ENCODE measurements around the gene ANKRD12. TPM values are rescaled to one million over a fixed set of nuclear protein-coding genes. Genes with fewer than 3 reads are reported as not detected.

Gene ANKRD12
- total RNA-seq, 1 experiment from 2014 or later, result 23.5 TPM

DNA sequence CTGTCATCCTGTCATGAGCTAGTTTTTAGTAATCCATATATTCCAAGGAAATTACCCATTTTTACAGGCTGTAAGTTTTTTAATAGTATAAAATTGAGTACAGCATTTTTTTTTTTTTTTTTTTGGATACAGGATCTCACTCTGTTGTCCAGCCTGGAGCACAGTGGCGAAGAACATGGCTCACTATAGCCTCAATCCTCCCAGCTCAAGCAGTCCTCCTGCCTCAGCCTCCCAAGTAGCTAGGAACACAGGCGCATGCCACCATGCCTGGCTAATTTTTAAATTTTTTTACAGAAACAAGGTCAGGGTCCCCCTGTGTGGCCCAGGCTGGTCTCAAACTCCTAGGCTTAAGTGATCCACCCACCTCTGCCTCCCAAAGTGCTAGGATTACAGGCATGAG is 56.5 kb downstream of the ANKRD12 start:
- H3K9me3 ChIP-seq (ENCODE audit: control insufficient read depth in 1 of 2, insufficient read depth in 1 of 2, low read depth in 1 of 2, low read length in 2 of 2), result no peaks in the 10 kb centered on the region
- intact Hi-C loops (cut with micrococcal nuclease), result loop anchor here (10.0 kb wide), 1 partner anchor 322 kb away; no protein-coding TSS in a partner anchor
- BruUV-seq (replicated peaks), result no TSS peak
- no peak overlapping the region for H3K4me3 ChIP-seq (replicated peaks in 1 of 2; ENCODE audit: low read depth in 1 of 2, low read length in 2 of 2)
- H3K27me3 ChIP-seq (ENCODE audit: insufficient read depth, low read length), result no peaks in the 10 kb centered on the region
- H3K9me2 ChIP-seq (ENCODE audit: insufficient read depth), result no peaks in the 10 kb centered on the region
- ChIA-PET CTCF (no interaction called here), RAD21 (ENCODE audit: low non-redundant PET in 1 of 2, low total read pairs in 2 of 2, uncharacterized antibody in 2 of 2, unreplicated experiment in 2 of 2) (no interaction called here), POLR2A (no interaction called here)
- ATAC-seq (no peak), DNase-seq (ENCODE audit: low read depth, low spot score) (no peak)
- TF ChIP-seq SRF (IDR thresholded peaks at IDR 0.05; ENCODE audit: low read depth) (no peak), SIN3A (IDR thresholded peaks at IDR 0.05; ENCODE audit: low read depth) (no peak), JUND (IDR thresholded peaks at IDR 0.05) (no peak), EZH2phosphoT487 (IDR thresholded peaks at IDR 0.05; ENCODE audit: borderline replicate concordance) (no peak), CEBPB (IDR thresholded peaks at IDR 0.05; ENCODE audit: low read depth) (no peak), ZNF274 (IDR thresholded peaks at IDR 0.05; ENCODE audit: low read depth, low read length) (no peak), EGR1 (IDR thresholded peaks at IDR 0.05; ENCODE audit: low read depth) (no peak)
- H3K4me1 ChIP-seq (ENCODE audit: control insufficient read depth in 1 of 2, insufficient read depth in 2 of 2, low read length in 2 of 2), result no peaks in the 10 kb centered on the region
- H2AFZ ChIP-seq (ENCODE audit: low read depth, low read length, poor library complexity, severe bottlenecking), result no peak overlapping the region
- H3K9ac ChIP-seq (ENCODE audit: low read length), result no peak overlapping the region
- no peak overlapping the region for H3K27ac ChIP-seq (ENCODE audit: low read depth, low read length)
- H3K4me2 ChIP-seq (ENCODE audit: low read length), result no peak overlapping the region
- H3K36me3 ChIP-seq (ENCODE audit: control insufficient read depth in 1 of 2, insufficient read depth in 2 of 2, low read length in 2 of 2), result no peaks in the 10 kb centered on the region
- no peaks in the 10 kb centered on the region for H4K20me1 ChIP-seq (ENCODE audit: insufficient read depth)
- H3K79me2 ChIP-seq (ENCODE audit: insufficient read depth, low read length), result no peaks in the 10 kb centered on the region

DNA sequence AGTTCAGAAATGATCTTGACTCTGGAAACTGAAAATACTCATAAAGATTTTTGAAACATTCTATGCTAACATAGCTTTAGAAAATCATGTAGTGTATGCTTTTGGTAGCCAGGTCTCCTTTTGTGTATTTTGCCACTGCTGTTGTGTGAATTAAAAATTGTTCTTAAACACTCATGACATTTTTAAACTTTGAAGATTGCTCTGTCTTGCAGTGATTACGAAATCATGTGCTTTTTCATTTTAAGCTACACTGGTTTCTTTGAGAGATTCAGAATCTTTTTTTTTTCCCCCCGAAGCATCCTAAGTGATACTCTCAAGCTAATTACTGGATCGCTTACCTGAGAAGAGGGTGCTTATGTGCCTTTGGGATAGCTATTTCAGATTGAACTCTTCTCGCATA is 60.0 kb downstream of the ANKRD12 start:
- no peak overlapping the region for H3K27ac ChIP-seq (ENCODE audit: low read depth, low read length)
- intact Hi-C loops (cut with micrococcal nuclease), result loop anchor here (10.0 kb wide), 1 partner anchor 318 kb away; no protein-coding TSS in a partner anchor
- CTCF ChIA-PET, result no interaction called here
- H4K20me1 ChIP-seq (ENCODE audit: insufficient read depth), result no peaks in the 10 kb centered on the region
- POLR2A ChIA-PET, result no interaction called here
- no peaks in the 10 kb centered on the region for H3K36me3 ChIP-seq (ENCODE audit: control insufficient read depth in 1 of 2, insufficient read depth in 2 of 2, low read length in 2 of 2)
- no peaks in the 10 kb centered on the region for H3K27me3 ChIP-seq (ENCODE audit: insufficient read depth, low read length)
- no TSS peak for BruUV-seq (replicated peaks)
- RAD21 ChIA-PET (ENCODE audit: low non-redundant PET in 1 of 2, low total read pairs in 2 of 2, uncharacterized antibody in 2 of 2, unreplicated experiment in 2 of 2), result no interaction called here
- H3K4me2 ChIP-seq (ENCODE audit: low read length), result no peak overlapping the region
- H3K4me1 ChIP-seq (ENCODE audit: control insufficient read depth in 1 of 2, insufficient read depth in 2 of 2, low read length in 2 of 2), result no peaks in the 10 kb centered on the region
- H3K9ac ChIP-seq (ENCODE audit: low read length), result no peak overlapping the region
- no peaks in the 10 kb centered on the region for H3K9me2 ChIP-seq (ENCODE audit: insufficient read depth)
- no peak for DNase-seq (ENCODE audit: low read depth, low spot score)
- no peak overlapping the region for H3K4me3 ChIP-seq (replicated peaks in 1 of 2; ENCODE audit: low read depth in 1 of 2, low read length in 2 of 2)
- H3K79me2 ChIP-seq (ENCODE audit: insufficient read depth, low read length), result no peaks in the 10 kb centered on the region
- no peak overlapping the region for H2AFZ ChIP-seq (ENCODE audit: low read depth, low read length, poor library complexity, severe bottlenecking)
- TF ChIP-seq SRF (IDR thresholded peaks at IDR 0.05; ENCODE audit: low read depth) (no peak), TCF7L2 (IDR thresholded peaks at IDR 0.05; ENCODE audit: borderline replicate concordance, extremely low read depth, insufficient read depth, insufficient read length) (no peak), EZH2phosphoT487 (IDR thresholded peaks at IDR 0.05; ENCODE audit: borderline replicate concordance) (no peak), FOSL1 (IDR thresholded peaks at IDR 0.05; ENCODE audit: low read depth) (no peak), CEBPB (IDR thresholded peaks at IDR 0.05; ENCODE audit: low read depth) (no peak), YY1 (IDR thresholded peaks at IDR 0.05; ENCODE audit: extremely low read depth, insufficient replicate concordance, low read depth, low read length) (no peak), ZNF274 (IDR thresholded peaks at IDR 0.05; ENCODE audit: low read depth, low read length) (no peak), EZH2 (IDR thresholded peaks at IDR 0.05) (no peak)
- TF ChIP-seq, protein P1, sequence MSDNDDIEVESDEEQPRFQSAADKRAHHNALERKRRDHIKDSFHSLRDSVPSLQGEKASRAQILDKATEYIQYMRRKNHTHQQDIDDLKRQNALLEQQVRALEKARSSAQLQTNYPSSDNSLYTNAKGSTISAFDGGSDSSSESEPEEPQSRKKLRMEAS (IDR thresholded peaks at IDR 0.05), result no peak
- no peaks in the 10 kb centered on the region for H3K9me3 ChIP-seq (ENCODE audit: control insufficient read depth in 1 of 2, insufficient read depth in 1 of 2, low read depth in 1 of 2, low read length in 2 of 2)
- no peak for ATAC-seq
